Superior temporal gyrus (tissue), 1 donor: ENCODE measurements around the gene TTC13.
"Not testable (repeated sequence)": the region's sequence is repeated elsewhere in the genome, so short reads cannot be mapped to it uniquely, and the experiment has no call there.

ENCODE experiments used
- DNase-seq: peaks from one replicate; pipeline ENCODE4 v3.0.0-alpha.2; 2016; ENCODE audit errors: extremely low spot score

The TTC13 gene

DNA sequence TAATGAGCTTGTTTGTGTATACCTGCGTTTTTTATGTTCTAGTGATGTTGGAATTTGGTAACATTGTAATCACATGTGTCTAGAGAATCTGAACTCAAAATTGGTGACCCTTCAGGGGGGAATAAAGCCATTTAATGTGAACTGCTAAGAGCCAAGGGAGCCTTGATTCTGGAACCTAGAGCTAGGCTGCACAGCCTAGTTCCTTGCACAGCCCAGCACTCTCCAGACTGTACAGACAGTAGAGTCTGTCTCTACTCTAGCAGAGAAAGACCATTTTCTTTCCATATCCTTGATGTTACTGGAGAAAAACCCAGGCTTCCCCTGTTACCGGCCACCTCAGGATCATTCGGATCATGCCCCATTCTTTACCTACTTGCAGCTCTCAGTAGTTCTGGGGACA is 8.8 kb upstream of the TTC13 start:
- DNase-seq, result no peak

DNA sequence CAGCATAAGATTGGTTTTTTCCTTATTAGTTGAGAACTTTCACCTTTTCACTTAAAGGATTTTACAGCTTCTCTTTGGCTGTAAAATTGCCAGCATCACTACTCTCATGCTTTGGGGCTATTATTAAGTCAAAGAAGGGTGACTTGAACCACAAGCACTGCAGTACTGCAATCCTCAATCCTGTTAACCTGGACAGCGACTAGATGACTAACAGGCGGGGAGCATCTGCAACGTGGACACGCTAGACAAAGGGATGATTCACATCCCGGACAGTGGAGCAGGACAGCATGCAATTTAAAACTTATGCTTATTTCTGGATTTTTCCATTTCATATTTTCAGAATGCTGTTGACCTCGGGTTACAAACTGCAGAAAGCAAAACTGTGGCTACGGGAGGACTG is 8.3 kb upstream of the TTC13 start:
- DNase-seq, result no peak

DNA sequence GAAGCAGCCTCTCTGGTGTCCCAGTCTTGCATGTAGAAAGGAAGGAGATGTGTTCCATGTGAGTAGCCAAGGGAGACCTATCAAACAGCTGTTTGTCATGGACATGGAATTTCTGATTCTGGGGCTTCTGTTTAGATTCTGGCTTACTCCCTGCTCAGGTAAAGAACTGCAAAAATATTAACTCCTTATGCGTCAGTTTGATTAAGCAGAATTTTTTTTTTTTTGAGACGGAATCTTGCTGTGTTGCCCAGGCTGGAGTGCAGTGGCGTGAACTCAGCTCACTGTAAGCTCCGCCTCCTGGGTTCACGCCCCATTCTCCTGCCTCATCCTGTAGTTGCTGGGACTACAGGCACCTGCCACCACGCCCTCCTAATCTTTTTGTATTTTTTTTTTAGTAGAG is 7.0 kb upstream of the TTC13 start:
- no peak for DNase-seq

DNA sequence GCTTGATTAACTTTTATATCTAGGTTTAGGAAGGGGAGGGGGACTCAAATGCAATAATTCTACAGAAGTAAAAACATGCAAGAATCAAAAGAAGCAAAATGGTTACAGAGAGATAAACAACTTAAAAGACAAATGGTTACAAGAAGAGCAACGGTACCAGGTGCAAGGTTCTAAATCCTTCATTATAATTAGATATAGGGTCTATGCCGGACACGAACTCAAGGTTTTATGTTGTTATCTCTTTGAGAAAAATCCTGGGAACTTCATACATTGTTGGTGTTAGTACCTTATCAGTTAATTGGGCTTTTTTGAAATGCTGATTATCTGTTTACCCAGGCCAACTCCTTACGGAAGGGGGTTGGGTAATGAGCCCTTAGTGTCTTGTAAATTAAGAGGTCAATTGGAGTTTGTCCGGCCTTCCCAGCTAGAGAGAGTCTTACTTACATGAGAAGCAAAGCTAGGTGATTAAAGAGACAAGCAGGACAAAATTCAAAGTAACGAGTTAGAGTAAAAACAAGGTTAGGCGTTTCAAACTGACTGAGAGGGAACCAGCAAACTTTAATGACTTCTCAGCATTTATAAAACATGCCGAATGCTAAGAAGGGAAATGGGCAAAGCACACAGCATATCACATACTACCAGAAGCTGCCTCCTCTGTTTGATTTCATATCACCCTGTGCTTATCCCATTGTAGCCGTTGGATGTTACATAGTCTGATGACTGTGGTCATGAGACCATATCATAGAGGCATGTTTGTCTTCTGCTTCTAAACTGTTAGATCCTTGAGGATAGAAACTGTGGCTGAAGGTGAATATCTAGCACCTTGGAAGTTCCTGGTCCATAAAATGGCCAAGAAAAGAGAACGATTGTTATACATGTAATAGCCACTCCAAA is 6.2 kb upstream of the TTC13 start:
- DNase-seq, result not testable (repeated sequence)

DNA sequence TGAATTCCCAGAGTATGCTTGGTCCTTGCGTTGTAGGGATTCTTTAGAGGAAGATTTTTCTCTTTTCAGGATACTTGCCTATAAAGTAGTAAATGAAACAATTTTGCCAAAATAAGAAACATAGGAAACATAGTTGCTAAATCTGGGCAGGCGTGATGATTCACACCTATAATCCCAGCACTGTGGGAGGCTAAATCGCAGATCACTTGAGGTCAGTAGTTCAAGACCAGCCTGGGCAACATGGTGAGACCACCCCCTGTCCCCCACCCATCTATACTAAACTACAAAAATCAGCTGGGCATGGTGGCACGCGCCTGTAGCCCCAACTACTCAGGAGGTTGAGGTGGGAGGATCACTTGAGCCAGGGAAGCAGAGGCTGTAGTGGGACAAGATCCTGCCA is 5.2 kb upstream of the TTC13 start:
- DNase-seq, result no peak

DNA sequence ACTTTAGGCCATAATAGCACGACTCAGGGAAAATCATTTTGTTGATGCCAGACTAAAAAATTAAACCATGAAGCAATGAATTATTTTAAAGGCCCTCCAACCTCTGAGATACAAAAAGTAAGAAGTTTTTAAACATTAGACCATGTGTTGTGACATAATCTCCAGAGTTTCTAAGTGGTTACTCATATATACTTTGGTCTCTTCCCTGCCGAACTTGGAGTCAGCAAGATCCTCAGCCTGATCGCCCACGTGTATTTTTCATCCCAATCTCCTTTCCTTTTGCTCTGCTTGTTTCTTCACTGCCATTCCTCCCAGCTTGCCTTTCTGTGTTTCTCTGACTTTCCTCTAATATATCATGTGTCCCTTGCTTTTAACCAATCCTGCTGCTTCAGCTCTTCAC is 4.0 kb upstream of the TTC13 start:
- no peak for DNase-seq

DNA sequence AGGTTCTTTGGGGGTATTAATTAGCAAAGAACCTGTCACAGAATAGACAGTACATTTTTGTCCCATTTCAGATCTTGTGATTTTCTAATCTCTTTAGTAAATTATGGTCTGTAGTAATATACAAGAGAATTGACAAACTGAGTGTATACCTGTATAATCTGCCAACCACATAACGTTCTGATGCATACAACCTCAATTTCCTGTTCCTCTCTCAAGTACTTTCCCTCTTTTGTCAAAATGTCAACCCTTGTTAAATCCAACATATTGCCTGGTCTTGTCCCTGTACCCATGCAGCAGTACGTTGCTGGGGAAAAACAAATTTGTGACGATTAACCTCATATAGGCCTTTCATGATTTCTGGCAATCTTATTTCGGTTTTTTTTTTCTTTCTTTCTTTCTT is 1.3 kb upstream of the TTC13 start:
- DNase-seq, result no peak

DNA sequence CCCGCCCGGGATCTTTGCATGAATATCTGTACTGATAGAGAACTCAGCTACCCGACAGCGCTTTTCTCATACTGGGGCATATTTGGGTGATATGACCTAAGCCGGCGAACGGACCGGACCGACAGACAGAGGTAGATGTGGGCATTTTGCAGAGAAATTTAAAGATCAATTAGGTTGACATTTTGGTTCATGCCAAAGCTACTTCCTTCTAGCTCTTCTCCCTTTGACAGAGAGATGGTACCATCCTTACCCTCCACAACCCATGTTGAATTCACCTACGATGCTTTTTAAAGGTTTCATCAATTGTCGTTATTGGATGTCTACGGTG is 692 bp upstream of the TTC13 start:
- no peak for DNase-seq

DNA sequence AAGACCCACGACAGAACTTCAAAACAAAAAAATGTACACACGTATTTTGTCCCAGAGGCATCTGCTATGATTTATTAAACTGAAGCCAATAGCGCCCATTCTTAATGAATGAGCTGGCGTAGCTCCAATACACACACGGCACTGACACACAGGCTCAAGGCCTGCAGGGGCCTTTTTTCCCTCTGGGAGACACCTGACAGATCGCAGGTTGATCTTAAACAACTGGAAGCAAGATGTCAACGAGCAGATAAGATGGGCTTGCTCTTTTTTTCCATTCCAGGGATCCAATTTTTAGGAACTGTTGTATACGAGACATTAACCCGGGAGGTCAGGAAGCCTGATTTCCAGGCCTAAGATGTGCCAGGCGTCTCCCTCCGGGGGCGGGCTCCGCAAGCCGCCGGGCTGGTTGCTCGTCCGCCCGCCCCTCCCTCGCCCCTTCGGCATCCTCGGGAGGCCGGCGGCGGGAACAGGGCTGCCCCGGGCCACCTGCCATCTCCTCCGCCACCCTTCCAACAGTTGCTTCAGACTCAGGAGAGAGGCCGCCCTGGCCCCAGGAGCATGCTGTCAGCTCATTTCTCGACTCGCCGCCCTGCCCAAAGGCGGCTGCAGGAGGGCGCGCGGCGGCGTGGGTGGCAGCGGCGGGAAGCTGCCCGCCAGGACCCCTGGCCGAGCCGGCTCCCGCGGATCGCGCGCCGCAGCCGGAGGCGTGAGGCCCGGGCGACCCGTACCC is 735 bp downstream of the TTC13 start:
- no peak for DNase-seq

DNA sequence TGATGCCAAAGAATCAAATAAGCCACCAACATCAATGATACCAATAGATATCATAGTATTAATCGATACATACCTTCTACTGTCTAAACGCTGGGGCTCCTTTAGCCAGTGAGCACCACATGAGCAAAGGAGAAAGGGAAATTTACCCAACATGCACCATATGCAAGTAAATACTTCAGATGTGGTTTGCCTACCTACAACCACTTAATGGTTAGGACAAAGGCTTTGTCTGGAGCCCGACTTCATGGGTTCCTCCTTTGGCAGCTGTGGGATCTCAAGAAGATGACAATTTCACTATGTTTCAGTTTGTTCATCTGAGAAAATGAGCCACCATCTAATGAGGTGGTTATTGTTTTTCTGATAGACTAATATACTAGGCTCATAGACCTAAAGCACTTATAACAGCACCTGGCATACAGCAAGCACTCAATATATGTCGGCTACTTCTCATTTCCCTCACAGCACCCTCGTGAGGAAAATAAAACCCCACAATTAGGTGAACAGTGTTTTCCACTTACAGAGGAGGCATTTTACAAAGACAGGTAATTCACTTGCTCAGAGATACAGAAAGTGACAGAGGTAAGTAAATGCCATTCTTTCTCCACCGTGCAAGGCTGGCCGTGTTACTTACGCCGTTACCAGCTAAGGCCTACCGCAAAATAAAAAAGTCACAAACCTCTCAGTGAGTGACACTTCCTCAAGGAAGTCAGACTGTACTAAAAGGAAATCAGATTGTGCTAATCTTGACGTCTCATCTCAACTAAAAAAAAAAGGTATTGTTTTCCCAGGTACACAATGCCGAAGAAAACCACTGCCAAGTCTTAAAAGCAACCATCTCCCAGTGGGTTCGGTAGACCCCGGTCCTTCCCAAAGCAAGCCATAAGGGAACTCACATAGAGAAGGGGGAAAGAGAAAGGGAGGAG is 1.6 kb downstream of the TTC13 start:
- no peak for DNase-seq

DNA sequence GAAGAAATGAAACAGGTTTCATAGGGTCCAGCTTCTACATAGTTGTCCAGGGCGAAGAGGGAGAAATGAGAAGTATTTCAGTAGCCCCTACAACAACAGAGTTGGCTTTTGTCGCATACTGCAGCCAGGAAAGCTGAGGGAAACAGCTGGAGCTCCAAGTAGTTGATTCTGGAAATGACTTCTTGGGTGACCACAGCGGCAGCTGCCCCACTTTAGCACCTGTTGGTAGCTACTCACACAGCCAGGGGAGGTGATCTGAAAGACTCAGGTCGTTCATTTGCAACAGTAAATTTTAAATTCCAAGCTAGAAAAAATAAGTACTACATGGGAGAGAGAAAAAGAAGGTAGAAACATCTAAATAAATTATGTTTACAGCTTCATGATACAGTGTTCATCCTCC is 2.3 kb downstream of the TTC13 start:
- no peak for DNase-seq

DNA sequence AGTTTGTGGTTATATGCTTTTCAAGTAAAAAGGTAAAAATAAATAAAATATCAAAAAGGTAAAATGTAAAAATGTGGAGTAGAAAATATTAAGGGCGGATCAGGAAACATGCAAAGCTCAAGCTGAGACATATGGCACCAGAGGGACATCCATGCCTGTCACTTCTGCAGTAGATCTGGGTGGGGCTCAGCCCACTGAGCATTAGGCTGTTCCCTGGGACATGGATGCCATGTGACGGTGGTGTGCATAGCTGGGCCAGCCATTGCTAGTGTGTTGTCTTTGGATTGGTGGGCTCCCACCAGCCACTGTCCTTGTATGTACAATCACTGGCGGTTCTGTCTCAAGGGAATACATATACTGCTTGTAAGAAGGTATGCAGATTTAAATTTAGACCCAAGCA is 3.0 kb downstream of the TTC13 start:
- DNase-seq, result no peak

DNA sequence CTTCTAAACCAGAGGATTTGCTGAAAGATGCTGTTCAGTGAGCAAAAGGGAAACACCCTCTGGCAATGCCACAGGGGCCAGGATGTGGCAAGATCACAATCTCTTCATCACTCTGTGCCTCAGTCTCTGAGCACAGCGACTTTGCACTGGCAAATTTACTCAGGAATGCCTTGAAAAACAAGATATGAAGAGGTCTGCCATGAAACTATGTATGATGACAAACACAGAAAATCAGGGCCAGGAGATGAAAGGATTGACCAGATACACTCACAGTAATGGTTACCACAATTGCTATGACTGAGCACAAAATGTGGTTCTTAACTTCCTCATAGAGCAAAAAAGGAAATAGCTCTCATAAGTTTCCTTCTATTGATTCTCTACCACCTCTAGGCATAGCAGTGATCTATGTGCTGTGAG is 5.8 kb downstream of the TTC13 start:
- DNase-seq, result no peak

DNA sequence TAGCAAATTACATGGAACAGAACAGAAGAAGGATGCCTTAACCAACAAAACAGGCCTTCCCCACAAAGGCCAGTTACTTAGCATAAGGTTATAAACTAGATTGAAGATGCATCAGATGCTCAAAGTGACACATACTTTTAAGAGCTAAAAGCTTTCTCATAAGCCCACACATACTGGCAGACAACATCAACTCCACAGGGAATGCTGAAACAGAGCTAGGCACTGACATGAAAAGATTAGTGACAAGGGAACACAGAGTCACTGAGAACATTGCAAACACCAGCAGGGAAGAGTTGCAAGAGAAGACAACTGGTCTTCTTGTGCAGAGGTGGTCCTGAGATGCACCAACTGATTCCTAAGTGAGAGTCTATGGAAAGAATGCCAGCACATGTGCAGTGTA is 6.9 kb downstream of the TTC13 start:
- no peak for DNase-seq

DNA sequence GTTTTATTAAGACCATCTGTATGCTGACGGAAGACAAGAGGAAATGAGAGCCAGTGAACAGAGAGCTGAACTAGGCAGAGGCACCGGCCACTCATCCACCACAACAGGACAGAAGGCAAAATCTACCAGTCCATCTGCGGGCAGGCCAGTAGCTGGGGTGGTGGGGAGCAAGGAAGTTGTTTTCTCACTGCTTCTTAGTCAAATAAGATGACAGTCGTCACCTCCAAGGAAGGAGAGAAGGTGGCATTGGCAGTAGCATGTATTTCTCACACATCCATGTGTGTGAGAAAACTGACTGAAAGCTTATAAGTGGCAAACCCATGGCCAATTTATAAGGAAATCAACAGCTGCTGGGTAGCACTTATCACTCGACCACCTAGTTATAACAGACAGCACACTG is 8.2 kb downstream of the TTC13 start:
- no peak for DNase-seq

DNA sequence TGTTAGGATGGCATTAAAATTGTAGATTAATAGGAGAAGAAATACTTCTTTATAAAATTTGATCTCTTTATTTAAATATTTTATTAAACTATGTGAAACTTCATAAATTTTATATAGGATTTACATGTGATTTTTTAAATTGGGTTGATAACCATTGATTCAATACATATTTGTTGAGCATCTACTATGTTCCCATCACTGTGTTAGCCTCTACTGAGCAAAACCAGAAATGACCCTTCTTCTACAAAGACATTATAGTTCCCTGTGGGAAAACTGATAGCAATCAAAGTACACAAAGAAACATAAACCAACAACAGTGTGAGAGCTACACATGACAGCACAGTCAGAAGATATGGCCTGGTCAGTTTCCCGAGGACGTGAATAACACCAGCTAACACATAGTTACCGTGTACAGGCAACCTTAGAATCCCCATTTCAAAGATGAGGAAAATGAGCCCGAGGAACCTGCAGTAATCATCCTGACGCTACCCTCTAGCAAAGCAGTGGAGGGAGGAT is 12.2 kb downstream of the TTC13 start:
- DNase-seq, result no peak

DNA sequence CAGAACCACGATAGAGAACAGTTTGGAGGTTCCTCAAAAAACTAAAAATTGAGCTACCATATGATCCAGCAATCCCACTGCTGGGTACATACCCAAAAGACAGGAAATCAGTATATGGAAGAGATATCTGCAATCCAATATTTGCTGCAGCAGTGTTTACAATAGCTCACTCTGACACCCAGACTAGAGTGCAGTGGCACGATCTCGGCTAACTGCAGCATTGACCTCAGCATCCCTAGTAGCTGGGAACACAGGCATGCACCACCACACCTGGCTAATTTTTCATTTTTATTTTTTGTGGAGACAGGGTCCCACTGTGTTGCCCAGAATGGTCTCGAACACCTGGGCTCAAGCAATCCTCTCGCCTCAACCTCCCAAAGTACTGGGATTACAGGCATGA is 13.1 kb downstream of the TTC13 start:
- no peak for DNase-seq

DNA sequence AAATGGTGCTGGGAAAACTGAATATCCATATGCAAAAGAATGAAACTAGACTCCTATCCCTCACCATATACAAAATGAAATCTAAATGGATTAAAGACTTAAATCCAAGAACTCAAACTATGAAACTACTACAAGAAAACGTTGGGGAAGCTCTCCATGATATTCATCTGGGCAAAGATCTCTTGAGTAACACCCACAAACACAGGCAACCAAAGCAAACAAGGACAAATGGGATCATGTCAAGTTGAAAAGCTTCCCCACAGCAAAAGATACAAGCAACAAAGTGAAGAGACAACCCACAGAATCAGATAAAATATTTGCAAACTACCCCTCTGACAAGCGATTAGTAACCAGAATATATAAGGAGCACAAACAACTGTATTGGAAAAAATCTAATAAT is 13.8 kb downstream of the TTC13 start:
- no peak for DNase-seq

DNA sequence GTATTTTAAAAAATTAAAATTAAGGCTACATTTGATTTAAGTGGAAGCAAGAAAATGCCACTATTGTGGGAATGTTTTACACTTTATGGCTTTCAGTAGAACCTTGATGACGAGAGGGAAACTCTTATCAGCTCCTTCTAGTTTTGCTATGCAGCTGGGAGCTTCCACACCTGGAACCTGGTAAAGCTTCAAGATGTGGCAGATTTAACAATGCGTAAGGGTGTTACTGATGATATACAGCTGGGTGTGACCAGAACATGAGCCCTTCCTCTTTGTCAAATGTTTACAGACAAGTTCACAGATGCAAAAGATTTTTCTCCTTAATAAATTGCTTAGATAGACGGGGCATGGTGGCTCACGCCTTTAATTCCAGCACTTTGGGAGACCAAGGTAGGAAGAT is 20.3 kb downstream of the TTC13 start:
- DNase-seq, result no peak

DNA sequence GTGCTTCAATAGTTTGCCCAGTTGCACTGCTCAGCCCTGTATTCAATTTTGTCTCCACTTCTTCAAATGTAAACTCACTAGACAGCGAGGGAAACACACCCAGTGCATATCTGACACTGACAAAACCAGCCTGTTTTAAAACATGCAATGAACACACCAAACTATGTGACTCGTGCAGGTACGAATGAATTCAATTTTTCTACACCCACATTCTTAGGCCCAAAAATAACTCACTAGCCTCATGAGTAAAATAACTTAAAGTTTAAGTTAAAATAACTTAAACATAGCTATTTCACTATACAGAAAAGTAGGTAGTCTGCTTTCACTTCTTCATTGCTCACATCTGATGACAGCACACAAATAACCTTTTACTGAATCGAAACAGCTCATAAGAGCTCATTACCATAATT is 21.1 kb downstream of the TTC13 start:
- no peak for DNase-seq

DNA sequence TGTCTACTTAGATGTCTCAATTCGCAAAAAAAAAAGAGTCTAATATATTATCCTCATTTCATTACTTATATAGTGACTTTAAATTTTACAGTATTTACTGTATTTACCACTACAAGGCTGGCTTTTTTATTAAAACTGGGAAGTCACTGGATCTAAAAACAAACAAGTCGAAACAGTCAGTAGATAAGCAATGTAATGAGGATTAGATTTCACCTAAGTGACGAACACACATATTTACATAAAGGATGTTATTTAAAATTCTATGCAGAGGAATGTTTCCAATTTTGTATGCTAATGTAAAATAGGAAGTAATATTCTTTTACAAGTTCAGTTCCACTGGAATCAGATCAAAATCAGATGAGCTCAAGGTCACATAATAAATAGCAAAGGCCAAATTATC is 28.3 kb downstream of the TTC13 start:
- DNase-seq, result no peak

DNA sequence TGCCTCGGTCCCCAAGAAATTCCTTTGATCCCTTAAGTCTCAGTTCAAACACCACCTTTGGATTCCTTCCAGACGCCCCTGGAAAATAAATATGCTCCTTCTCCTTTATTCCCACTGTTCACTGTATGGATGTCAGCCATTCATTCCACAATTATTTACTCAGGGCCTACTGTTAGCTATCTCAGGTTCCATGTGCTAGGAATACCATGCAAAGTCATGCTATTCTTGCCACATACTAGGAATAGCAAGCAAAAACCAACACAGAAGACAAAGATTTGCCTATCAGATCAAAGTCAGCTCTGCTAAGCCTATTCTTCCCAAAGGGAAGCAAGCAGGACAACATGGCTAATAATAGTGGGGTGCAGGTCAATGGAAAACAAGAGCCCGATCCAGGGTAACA is 29.8 kb downstream of the TTC13 start:
- DNase-seq, result no peak
